HG03039 (cell line): ENCODE results near the gene ALDH1A3.

Experiments used
- ATAC-seq: cut with Tn5 transposase; IDR thresholded peaks from one replicate; pipeline ENCODE4 v1.9.1; 2021; ENCODE audit warnings: mild to moderate bottlenecking, moderate library complexity; ENCODE audit not compliant: unreplicated experiment

Gene ALDH1A3

DNA sequence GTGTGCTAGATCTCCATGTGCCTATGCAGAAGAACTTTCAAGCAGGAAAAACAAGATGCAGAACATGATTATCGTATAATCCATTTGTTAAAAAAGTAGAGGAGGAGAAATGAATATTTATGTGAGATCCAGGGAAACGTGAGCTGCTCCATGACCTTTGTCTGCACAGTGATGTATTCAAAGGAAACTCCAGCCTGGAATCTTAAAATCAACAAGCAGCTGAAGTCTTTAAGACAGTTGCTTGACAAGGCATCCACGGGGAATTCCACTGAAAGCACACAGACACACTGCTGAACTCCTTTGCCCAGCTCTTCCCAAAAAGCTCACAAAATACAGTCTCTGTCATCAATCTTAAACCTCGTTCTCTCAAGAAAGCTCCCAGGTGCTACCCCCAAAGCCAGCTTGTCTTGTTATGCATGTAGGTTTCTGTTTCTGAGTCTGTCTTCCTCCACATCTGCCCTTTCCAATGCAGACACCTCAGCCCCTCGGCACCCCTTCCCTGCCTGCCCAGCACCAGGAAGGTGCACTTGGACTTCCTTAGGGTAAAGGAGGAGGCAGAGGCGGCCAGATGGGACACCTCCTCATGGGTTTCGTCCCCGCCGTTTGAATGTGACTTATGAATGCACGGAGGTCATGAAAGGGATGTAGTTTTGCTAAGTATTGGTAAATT, 68.3 kb downstream of the ALDH1A3 start:
- no peak for ATAC-seq

DNA sequence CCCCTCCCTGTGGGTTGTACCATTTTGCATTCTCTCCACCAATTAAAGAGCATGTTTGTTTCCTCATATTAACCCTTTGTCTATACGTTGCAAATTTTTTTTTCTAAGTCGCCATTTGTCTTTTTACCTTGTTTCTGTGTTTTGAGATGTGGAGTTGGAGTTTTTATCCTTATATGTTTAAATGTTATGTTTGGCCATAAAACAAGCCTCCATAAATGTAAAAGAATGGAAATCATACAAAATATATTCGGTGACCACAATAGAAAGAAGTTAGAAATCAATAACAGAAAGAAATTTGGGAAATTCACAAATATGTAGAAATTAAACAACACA, 68.8 kb downstream of the ALDH1A3 start:
- ATAC-seq = no peak

DNA sequence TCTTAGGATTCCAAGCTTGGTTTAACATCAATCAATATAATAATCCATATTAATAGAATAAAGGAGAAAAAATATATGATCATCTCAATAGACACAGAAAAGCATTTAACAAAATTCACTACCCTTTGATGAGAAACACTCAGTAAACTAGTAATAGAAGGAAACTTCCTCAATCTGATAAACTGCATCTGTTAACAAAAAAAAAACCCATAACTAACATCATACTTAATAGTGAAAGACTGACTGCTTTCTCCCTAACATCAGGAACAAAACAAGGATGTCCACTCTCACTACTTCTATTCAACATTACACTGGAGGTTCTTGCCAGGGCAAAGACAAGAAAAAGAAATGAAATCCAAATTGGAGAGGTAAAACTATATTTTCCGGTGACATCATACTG, 70.1 kb downstream of the ALDH1A3 start:
- no peak for ATAC-seq

DNA sequence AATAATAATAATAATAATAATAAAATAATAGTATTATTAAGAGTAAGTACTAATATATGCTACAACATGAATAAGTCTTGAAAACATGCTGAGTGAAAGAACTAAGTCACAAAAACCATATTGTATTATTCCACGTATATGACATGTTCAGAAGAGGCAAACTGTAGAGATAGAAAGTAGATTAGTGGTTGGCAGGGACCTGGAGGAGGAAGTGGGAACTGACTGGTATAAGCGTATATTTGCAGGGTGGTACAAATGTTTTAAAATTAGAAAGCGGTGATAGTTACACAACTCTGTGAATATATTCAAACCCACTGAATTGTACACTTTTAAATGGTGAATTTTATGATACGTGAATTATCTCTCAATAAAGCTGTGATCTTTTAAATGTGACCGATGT, 72.3 kb downstream of the ALDH1A3 start:
- ATAC-seq = no peak

DNA sequence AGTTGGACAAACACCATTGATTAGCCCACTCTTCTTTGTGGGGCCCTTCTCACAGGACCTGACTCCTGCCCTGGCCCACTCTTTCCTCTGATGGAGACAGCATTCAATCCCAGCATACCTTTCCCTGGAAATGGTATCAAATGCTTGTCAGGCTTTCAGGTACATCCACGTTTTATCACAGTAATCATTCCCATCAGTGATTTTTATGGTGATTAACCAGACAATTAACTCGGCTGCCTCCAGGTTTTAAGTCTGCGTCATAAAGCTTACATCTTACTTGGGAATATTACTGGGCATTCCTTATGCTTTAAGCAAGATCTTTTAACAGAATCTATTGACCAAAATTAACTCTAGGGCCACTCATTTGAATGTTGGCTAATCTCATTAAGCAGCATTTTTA, 72.9 kb downstream of the ALDH1A3 start:
- no peak for ATAC-seq

DNA sequence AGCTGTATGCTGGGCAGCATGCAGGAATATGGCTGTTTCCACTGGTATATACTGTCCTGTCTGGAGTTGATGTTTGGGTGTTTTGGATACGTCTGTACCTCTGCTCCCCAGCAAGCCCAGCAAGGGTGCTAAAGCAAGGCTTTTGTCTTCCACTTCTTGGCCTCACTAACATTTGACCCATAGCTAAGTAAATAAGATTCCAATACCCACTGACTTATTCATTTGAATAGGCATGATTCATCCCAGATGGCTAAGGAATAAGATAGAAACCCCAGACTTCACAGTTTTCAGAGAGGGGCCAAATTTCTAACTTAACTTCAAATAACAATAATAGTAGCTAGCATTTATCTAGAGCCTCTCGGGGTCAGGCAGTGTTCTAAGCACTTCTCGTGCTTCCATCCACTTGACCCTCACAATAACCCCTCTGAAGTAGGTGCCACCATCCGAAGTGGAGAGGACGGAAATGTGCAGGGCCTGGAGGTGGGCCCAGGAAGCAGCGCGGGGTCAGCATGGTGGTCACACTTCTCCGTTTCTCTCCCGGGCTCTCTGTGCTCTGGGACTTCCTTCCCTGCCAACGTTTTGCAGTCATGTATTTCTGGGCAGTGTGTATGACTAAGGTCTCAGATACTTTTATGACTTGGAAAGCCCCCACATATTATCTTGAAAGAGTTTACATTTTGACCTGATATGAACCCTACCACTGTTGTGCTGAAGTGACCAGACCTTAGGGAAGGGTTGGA, 78.9 kb downstream of the ALDH1A3 start:
- ATAC-seq = no peak

DNA sequence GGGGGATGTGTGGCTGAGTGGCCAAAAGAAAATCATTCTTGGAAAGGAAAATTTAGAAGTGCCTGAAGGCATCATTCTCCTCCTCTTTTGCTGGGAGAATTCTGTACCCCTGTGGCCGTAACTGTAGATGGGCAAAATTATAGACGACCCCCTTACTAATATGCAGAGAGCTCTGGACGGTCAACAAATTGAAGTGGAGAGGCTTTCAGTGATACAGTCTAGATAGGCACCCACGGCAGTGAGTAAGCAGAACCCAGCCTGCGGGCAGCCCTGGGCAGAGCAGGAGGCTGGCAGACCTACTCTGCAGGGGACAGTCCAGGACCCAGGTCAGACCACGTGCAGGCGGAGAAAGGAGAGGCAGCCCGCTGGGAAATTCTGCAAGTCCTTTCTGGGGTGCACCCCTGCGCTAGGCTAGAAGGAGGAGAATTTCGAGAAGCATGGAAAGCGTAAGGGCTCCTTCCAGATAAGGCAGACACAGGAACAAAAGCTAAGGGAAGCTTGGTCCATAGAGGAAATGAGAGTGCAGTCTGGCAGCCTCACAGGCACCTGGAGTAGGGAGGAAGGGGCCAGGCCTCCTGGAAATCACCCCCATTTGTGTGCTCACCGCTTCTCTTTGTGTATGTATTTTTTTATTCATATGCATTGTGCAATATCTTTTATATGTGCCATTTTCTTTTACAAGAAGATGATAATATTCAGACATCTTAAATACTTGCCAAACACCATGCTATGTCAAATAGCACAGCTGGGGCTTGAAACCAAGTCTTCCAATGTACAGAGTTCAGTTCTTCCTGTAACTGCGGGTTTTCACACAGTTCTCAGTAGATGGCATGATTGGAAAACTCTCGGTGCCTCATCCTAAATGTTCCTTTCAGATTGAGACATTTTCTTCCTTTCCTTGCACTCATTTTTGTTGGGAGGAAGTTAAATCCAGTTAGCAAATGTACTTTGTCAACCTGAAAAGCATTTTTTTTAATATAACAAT, 79.7 kb downstream of the ALDH1A3 start:
- no peak for ATAC-seq
